DOHH2 (cell line): ENCODE measurements around the gene ABCB11.
"Not testable (repeated sequence)": the region's sequence is repeated elsewhere in the genome, so short reads cannot be mapped to it uniquely, and the experiment has no call there.

Experiments used
- H3F3A ChIP-seq: fragments of 200-600 bp; sonication (generic), shearing (Covaris generic); 2 replicates; pipeline ENCODE4 v1.6.0; 2016; ENCODE audit warnings: antibody characterized with exemption, mild to moderate bottlenecking; ENCODE audit not compliant: control insufficient read depth, insufficient read depth
- H3K27ac ChIP-seq: fragments of 200-600 bp; sonication (generic); 2 replicates; pipeline ENCODE4 v1.5.1; 2014; ENCODE audit warnings: low read depth, mild to moderate bottlenecking, low read length, moderate library complexity
- H3K27me3 ChIP-seq: fragments of 200-600 bp; sonication (generic); 2 replicates; pipeline ENCODE4 v1.6.1; 2014; ENCODE audit warnings: mild to moderate bottlenecking, low read length, mixed read lengths; ENCODE audit not compliant: control insufficient read depth
- H3K36me3 ChIP-seq: fragments of 200-600 bp; sonication (generic); 2 replicates; pipeline ENCODE4 v1.6.1; 2014; ENCODE audit warnings: mild to moderate bottlenecking, low read length, moderate library complexity, mixed read lengths; ENCODE audit not compliant: control insufficient read depth
- H3K4me1 ChIP-seq: fragments of 200-600 bp; sonication (generic); 2 replicates; pipeline ENCODE4 v1.6.1; 2014; ENCODE audit warnings: mild to moderate bottlenecking, low read length, mixed read lengths; ENCODE audit not compliant: control insufficient read depth
- H3K4me2 ChIP-seq: fragments of 200-600 bp; sonication (generic); 2 replicates; pipeline ENCODE4 v1.6.0; 2014; ENCODE audit warnings: mild to moderate bottlenecking, low read length, moderate library complexity
- H3K4me3 ChIP-seq: fragments of 200-600 bp; sonication (generic); 2 replicates; pipeline ENCODE4 v1.5.1; 2014; ENCODE audit warnings: mild to moderate bottlenecking, low read length, mixed read lengths
- H3K79me2 ChIP-seq: fragments of 200-600 bp; sonication (generic); 2 replicates; pipeline ENCODE4 v1.6.1; 2014; ENCODE audit warnings: mild to moderate bottlenecking, low read length, mixed read lengths; ENCODE audit not compliant: control insufficient read depth
- H3K9me2 ChIP-seq: fragments of 200-600 bp; sonication (generic); replicated peaks from 2 replicates; pipeline ENCODE4 v1.6.1; 2014; ENCODE audit warnings: mild to moderate bottlenecking, low read length, mixed read lengths; ENCODE audit not compliant: control insufficient read depth
- H3K9me3 ChIP-seq: fragments of 200-600 bp; sonication (generic); 2 replicates; pipeline ENCODE4 v1.6.1; 2014; ENCODE audit warnings: antibody characterized with exemption, low read length, mixed read lengths; ENCODE audit not compliant: control insufficient read depth, insufficient read depth
- H4K20me1 ChIP-seq: fragments of 200-600 bp; sonication (generic); 2 replicates; pipeline ENCODE4 v1.6.0; 2014; ENCODE audit warnings: low read depth, mild to moderate bottlenecking, antibody characterized with exemption, low read length, moderate library complexity; ENCODE audit not compliant: control insufficient read depth, insufficient read depth
- EZH2phosphoT487 ChIP-seq: fragments of 200-600 bp; sonication (generic); IDR thresholded peaks from 2 replicates; pipeline ENCODE4 v1.6.1; 2017; ENCODE audit warnings: borderline replicate concordance, mild to moderate bottlenecking, antibody characterized with exemption, low read length, moderate library complexity, mixed read lengths
- TF ChIP-seq, protein P1 (sequence below): fragments of 200-600 bp; sonication (generic); IDR thresholded peaks from one replicate; pipeline ENCODE4 v1.5.1; 2014; ENCODE audit warnings: antibody characterized with exemption, mild to moderate bottlenecking, low read depth, low read length; ENCODE audit not compliant: poor library complexity, severe bottlenecking

Gene ABCB11

DNA sequence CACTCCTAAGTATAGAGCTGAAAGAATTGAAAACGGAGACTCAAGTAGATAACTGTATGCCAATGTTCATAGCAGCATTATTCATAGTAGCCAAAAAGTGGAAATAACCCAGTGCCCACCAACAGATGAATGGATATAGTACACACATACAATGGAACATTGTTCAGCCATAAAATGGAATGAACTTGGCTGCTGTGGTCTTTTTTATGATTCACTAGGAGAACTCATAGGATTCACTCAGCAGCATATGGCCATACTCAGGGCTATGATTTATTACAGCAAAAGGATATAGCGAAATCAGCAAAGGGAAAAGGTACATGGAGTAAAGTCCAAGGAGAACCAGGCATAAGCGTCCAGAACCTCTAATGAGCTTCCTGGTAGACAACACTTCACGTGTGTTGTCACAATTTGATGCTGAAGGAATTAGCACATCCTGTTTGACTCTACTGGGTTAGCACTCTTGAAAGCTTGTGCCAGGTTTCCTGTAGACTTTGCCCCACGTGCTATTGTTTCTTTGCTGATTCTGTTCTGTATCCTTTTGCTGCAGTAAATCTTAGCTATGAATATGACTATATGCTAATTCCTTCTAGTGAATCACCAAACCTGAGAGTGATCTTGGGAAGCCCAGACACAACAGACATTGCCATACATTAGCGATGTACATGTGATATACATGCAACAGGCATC is 156.6 kb downstream of the ABCB11 start:
- H3K9me3 ChIP-seq, result no peaks in the 10 kb centered on the region
- no peaks in the 10 kb centered on the region for H4K20me1 ChIP-seq
- H3K27ac ChIP-seq, result no peak overlapping the region
- H3K36me3 ChIP-seq, result peaks cover 54% of the 10 kb centered on the region
- H3K9me2 ChIP-seq, result no peaks in the 10 kb centered on the region
- no peaks in the 10 kb centered on the region for H3K27me3 ChIP-seq
- no peak overlapping the region for H3K4me3 ChIP-seq
- H3K4me2 ChIP-seq, result no peak overlapping the region
- peaks cover 19% of the 10 kb centered on the region for H3K79me2 ChIP-seq
- TF ChIP-seq EZH2phosphoT487, result no peak
- TF ChIP-seq, protein P1, sequence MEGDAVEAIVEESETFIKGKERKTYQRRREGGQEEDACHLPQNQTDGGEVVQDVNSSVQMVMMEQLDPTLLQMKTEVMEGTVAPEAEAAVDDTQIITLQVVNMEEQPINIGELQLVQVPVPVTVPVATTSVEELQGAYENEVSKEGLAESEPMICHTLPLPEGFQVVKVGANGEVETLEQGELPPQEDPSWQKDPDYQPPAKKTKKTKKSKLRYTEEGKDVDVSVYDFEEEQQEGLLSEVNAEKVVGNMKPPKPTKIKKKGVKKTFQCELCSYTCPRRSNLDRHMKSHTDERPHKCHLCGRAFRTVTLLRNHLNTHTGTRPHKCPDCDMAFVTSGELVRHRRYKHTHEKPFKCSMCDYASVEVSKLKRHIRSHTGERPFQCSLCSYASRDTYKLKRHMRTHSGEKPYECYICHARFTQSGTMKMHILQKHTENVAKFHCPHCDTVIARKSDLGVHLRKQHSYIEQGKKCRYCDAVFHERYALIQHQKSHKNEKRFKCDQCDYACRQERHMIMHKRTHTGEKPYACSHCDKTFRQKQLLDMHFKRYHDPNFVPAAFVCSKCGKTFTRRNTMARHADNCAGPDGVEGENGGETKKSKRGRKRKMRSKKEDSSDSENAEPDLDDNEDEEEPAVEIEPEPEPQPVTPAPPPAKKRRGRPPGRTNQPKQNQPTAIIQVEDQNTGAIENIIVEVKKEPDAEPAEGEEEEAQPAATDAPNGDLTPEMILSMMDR, result no peak
- no peaks in the 10 kb centered on the region for H3F3A ChIP-seq
- H3K4me1 ChIP-seq, result no peaks in the 10 kb centered on the region

GRCh38 chr2:168870824-168871223 is 160.3 kb downstream of the ABCB11 start:
- not testable (repeated sequence) for H3K27ac ChIP-seq, H3K4me3 ChIP-seq, H3K9me2 ChIP-seq, H3K4me1 ChIP-seq, H3F3A ChIP-seq, H4K20me1 ChIP-seq, H3K79me2 ChIP-seq, H3K27me3 ChIP-seq, H3K9me3 ChIP-seq, H3K4me2 ChIP-seq
- peaks cover 42% of the 10 kb centered on the region for H3K36me3 ChIP-seq
